ENCODE results near the gene CHMP6. TPM values are rescaled to one million over a fixed set of nuclear protein-coding genes. Genes with fewer than 3 reads are reported as not detected.

The CHMP6 gene
- total RNA-seq, 3 donors from 2014 or later: 18.6 to 30.2 (median 27.7) TPM

DNA sequence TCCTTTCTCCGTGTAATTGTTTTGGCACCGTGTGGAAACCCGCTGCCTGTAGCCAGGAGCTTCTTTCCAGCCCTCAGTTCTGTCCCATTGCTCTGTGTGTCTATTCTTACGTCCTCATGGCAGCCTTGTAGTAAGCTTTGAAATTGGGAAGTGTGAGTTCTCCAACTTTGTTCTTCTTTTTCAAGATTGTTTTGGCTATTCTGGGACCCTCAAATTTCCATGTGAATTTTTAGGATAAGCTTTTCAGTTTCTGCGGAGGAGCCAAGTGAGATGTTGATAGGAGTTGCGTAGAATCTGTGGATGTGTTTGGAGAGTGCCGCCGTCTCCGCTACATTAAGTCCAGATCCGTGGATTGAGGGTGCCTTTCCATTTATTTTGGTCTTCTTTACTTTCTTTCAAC, 15.2 kb downstream of the CHMP6 start:
- TF ChIP-seq POLR2AphosphoS5 (IDR thresholded peaks at IDR 0.05): no peak
- TF ChIP-seq, protein P1, sequence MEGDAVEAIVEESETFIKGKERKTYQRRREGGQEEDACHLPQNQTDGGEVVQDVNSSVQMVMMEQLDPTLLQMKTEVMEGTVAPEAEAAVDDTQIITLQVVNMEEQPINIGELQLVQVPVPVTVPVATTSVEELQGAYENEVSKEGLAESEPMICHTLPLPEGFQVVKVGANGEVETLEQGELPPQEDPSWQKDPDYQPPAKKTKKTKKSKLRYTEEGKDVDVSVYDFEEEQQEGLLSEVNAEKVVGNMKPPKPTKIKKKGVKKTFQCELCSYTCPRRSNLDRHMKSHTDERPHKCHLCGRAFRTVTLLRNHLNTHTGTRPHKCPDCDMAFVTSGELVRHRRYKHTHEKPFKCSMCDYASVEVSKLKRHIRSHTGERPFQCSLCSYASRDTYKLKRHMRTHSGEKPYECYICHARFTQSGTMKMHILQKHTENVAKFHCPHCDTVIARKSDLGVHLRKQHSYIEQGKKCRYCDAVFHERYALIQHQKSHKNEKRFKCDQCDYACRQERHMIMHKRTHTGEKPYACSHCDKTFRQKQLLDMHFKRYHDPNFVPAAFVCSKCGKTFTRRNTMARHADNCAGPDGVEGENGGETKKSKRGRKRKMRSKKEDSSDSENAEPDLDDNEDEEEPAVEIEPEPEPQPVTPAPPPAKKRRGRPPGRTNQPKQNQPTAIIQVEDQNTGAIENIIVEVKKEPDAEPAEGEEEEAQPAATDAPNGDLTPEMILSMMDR (IDR thresholded peaks at IDR 0.05): no peak
- no peak for TF ChIP-seq POLR2A (IDR thresholded peaks at IDR 0.05)
- no peak for DNase-seq (ENCODE audit: low spot score in 2 of 2)
- intact Hi-C loops (cut with DNase I; ENCODE audit: low total_unique reads): no loop called here
- Histone ChIP-seq H3K4me1 (peaks cover 6 to 11% of the 10 kb centered on the region in 2 donors), H3K9me3 (peaks cover 6 to 9% of the 10 kb centered on the region in 2 donors), H3K27ac (no peak overlapping the region), H3K36me3 (no peaks in the 10 kb centered on the region), H3K27me3 (peaks cover 6 to 20% of the 10 kb centered on the region in 2 donors), H3K4me3 (no peak overlapping the region)

DNA sequence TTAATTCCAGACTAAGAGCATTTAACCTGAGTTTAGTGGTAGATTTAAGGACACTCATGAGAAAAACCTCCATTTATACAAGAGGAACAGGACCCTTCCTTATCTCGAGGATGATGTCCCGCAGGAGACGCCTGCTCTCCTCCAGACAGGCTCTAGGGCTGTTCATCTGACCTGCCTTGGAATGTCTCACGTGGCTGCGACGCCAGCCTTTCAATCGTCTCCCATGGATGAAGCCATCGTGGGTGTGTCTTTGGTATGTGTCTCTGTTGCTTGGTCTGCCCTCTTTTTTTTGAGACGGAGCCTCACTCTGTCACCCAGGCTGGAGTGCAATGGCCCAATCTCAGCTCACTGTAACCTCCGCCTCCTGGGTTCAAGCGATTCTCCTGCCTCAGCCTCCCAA, 16.5 kb downstream of the CHMP6 start:
- no peak for TF ChIP-seq POLR2AphosphoS5 (IDR thresholded peaks at IDR 0.05)
- no peak for TF ChIP-seq POLR2A (IDR thresholded peaks at IDR 0.05)
- TF ChIP-seq, protein P1 (IDR thresholded peaks at IDR 0.05): no peak
- Histone ChIP-seq H3K36me3 (no peaks in the 10 kb centered on the region), H3K4me1 (peaks cover 6 to 11% of the 10 kb centered on the region in 2 donors), H3K9me3 (peaks cover 6 to 9% of the 10 kb centered on the region in 2 donors), H3K27ac (no peak overlapping the region), H3K27me3 (peaks cover 6 to 17% of the 10 kb centered on the region in 2 donors), H3K4me3 (no peak overlapping the region)
- intact Hi-C loops (cut with DNase I; ENCODE audit: low total_unique reads): no loop called here
- no peak for DNase-seq (ENCODE audit: low spot score in 2 of 2)

DNA sequence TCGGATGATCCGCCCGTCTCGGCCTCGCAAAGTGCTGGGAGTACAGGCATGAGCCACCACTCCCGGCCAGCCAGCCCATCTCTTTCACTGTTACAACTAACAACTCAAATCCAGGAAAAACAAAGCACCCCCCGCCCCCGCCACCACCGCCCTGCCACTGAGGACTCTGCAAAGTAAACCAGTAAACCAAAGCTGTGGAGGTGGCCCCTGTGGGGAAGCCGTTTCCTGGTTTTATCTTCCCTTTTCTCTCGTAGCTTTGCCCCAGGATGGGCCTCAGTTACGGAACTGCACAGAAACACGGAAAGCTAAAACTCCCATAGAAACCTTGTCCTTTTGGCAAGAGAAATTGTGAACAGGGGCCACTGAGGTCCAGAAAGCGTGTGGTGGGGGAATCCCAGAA, 17.5 kb downstream of the CHMP6 start:
- intact Hi-C loops (cut with DNase I; ENCODE audit: low total_unique reads): no loop called here
- H3K27me3 ChIP-seq: peaks cover 4 to 7% of the 10 kb centered on the region in 2 donors
- TF ChIP-seq POLR2AphosphoS5 (IDR thresholded peaks at IDR 0.05) (no peak), POLR2A (IDR thresholded peaks at IDR 0.05) (no peak)
- TF ChIP-seq, protein P1 (IDR thresholded peaks at IDR 0.05): no peak
- H3K4me3 ChIP-seq: no peak overlapping the region
- peaks cover 6 to 9% of the 10 kb centered on the region in 2 donors for H3K9me3 ChIP-seq
- no peak for DNase-seq (ENCODE audit: low spot score in 2 of 2)
- H3K36me3 ChIP-seq: no peaks in the 10 kb centered on the region
- peaks cover 3 to 4% of the 10 kb centered on the region in 2 donors for H3K4me1 ChIP-seq
- no peak overlapping the region for H3K27ac ChIP-seq

DNA sequence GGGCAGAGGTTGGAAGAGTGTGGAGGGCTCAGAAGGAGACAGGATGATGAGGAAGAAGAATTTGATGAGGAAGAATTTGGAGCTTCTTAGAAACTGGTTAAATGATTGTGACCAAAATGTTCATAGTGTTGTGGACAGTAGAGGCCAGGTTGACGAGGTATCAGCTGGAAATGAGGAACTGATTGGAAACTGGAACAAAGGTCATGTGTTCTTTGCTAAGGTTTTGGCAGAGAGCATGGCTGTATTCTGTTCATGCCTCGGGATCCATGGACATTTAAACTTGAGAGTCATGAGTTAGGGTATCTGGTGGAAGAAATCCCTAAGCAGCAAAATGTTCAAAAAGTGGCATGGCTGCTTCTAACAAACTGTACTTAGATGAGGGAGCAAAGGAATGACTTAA, 19.3 kb downstream of the CHMP6 start:
- Histone ChIP-seq H3K27ac (no peak overlapping the region), H3K4me1 (no peaks in the 10 kb centered on the region), H3K27me3 (no peaks in the 10 kb centered on the region), H3K9me3 (peaks cover 6 to 9% of the 10 kb centered on the region in 2 donors), H3K36me3 (no peaks in the 10 kb centered on the region), H3K4me3 (no peak overlapping the region)
- TF ChIP-seq, protein P1 (IDR thresholded peaks at IDR 0.05): no peak
- TF ChIP-seq POLR2AphosphoS5 (IDR thresholded peaks at IDR 0.05) (no peak), POLR2A (IDR thresholded peaks at IDR 0.05) (no peak)
- intact Hi-C loops (cut with DNase I; ENCODE audit: low total_unique reads): no loop called here
- DNase-seq (ENCODE audit: low spot score in 2 of 2): no peak

DNA sequence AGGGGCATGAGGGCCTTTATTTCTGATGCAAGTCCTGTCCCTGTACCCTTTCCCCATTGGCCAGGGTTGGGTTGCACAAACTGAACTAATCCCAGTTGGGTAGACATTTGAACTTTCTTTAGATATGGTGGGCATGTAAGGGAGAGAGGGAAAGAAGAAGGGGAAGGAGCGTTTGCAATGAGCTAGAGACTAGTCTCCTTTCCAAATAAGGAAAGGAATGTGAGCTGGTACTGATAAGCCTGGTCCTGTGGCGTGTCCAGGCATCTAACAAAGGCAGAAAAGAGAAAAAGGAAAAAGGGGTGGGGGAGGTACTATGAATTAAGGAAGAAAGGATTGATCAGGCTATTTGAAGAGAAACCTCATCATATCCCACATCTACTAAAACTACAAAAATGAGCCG, 20.3 kb downstream of the CHMP6 start:
- Histone ChIP-seq H3K36me3 (no peaks in the 10 kb centered on the region), H3K27me3 (no peaks in the 10 kb centered on the region), H3K4me1 (no peaks in the 10 kb centered on the region), H3K27ac (no peak overlapping the region), H3K4me3 (no peak overlapping the region), H3K9me3 (peaks cover 6 to 9% of the 10 kb centered on the region in 2 donors)
- TF ChIP-seq POLR2A (IDR thresholded peaks at IDR 0.05) (no peak), POLR2AphosphoS5 (IDR thresholded peaks at IDR 0.05) (no peak)
- TF ChIP-seq, protein P1 (IDR thresholded peaks at IDR 0.05): no peak
- no peak for DNase-seq (ENCODE audit: low spot score in 2 of 2)
- intact Hi-C loops (cut with DNase I; ENCODE audit: low total_unique reads): no loop called here

Data from breast epithelium (tissue), 4 donors.